SHP77 treated with DMSO at 0.1 percent for 48 hours (cell line): ENCODE data around the gene AQR.
"Not testable (repeated sequence)": the region's sequence is repeated elsewhere in the genome, so short reads cannot be mapped to it uniquely, and the experiment has no call there.

ENCODE experiments used
- DNase-seq: peaks from one replicate; lab custom pipeline; 2025; lab: John Stamatoyannopoulos, UW

The AQR gene

DNA sequence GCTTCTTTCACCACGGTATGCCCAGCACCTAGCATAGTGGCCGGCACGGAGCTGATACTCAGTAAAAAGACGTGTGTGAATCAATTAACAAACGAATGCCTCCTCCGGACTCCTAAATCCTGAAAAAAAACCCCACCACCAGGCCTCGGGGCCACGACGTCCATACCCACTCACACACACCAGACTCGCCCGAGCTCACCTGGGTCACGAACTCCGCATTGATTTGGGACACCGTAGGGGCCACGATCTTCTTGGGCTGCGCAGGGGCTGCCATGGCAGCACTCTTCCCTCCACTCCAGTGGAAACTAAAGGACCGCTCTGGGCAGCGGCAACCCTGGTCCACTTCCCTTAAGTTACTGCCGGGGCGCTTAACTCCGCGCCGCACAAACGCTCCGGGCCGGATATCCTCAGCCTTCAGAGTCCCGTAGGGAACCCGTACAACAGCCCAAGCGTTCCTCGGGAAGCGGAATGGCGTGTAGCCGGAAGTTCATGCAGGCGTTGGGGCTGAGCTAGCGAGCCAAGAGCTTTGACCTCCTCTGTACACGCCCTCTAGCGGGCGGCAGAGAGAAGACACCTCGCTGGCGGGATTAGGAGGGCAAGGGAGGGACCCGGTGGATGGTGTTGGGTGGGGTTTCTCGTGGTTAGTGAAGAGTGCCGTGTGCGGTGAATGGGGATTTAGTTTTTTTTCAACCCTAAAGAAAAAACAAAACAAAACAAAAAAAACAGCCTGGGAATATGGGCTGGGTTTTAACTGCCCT, at the start of gene AQR:
TSS of gene AQR (minus strand) at position 403 of the 758 bp plus-strand sequence. CDS start at position 274, 129 bp downstream.
- peak; percentile 93 for DNase-seq

GRCh38 chr15:35014241-35014640, 44.7 kb upstream of the AQR start:
- no peak for DNase-seq

- DNase-seq = no peak
Measured at GRCh38 chr15:35013370-35013769, 43.8 kb upstream of the AQR start.

GRCh38 chr15:35007397-35007796, 37.9 kb upstream of the AQR start:
- DNase-seq = no peak

DNA sequence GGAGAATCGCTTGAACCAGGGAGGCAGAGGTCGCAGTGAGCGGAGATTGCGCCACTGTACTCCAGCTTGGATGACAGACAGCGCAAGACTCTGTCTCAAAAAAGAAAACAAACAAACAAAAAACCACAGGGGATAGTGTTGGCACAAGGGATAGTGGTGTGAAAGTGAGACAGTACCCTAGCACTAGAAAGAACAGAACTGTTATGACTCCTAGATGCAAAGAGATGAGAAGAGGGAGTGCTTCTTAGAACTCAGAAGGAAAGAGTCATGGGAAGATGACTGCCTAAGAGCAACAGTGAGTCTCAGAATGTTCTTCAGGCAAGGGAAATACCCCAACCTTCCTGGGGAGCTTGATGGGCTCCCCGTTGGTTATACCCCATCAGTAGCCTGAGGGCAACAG, 36.4 kb upstream of the AQR start:
- DNase-seq = no peak

GRCh38 chr15:35003928-35004327, 34.4 kb upstream of the AQR start:
- no peak for DNase-seq

DNA sequence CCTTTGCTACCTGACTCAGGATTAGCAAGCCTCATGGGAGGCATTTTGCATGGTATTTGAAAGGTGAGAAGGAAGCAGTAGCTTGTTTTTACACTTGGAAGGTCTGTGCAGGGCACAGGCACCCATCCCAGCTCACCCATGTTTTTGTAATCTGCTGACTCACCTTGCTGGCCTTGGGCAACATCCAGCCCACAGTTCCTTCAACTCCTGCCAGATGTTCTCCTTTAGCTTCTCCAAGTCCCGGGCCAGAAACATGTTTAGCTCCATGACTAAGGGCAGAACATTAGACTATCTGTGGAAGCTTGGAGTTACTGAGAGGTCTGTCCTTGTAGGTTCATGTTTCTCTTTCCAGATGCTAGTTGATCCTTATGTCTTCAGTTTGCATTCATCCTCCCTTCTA, 31.0 kb upstream of the AQR start:
- no peak for DNase-seq

DNA sequence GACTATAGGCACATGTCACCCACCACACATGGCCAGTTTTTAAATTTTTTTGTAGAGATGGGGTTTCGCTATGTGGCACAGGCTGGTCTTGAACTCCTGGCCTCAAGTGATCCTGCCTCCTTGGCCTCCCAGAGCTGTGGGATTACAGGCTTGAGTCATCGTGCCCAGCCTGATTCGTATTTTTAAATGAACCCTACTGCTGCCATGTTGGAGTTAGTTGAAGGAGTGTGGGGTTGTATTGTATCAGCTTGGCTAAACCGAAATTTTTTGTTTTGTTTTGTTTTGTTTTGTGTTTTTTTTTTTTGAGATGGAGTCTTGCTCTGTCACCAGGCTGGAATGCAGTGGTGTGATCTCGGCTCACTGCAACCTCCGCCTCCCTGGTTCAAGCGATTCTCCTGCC, 30.4 kb upstream of the AQR start:
- DNase-seq = no peak

- DNase-seq = no peak
Measured at GRCh38 chr15:34994925-34995324, 25.4 kb upstream of the AQR start.

GRCh38 chr15:34993877-34994276, 24.3 kb upstream of the AQR start:
- DNase-seq = no peak

DNA sequence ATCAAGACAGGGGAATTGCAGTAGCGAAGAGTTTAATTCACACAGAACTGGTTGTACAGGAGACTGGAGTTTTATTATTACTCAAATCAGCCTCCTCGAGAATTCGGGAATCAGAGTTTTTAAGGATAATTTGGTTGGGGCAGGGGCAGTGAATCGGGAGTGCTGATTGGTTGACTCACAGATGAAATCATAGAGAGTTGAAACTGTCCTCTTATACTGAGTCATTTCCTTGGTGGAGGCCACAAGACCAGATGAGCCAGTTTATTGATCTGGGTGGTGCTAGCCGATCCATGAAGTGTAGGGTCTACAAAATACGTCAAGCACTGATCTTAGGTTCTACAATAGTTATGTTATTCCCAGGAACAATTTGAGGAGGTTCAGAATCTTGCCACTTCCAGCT, 23.9 kb upstream of the AQR start:
- no peak for DNase-seq

DNA sequence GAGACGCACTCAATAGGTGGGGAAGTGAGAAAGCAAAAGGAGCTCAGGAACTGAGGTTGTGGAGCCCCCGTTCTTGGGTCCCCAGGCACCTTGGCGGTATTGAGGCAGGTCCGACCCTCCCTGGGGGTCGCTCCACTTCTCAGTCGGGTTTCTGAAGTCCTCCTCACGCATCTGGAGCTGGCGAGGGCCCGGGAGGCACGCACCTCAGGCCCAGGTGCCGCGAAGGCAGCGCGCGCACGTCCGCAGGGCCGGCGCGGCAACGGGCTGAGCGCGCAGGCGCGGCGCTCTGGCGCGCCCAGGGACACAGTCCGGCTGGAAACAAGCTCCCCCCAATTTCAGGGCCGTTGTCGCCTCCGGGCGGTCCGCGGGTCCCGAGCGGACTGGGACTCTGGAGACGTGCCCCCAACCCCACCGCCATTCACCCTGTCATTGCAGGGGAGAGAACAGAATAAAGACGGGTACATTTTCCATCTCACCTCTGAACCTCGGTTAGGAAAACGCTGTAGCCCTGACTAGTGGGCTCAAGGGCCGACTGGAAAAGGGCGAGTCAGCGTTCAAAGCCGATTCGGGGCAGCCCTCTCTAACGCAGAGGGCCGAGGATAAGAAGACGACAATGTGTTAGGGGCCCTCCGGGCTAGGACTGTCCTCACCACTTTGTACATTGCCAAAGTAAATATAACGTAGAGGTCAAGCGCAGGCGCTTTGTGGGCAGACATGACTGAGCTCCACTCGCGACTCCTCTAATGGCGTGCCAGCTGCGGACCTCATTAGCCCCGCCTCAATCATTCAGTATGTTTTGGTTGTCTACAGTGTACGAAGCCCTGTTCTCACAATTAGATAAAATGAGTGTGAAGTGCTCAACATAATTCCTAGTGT, 18.7 kb upstream of the AQR start, which contains the start of gene ZNF770:
TSS of gene ZNF770 (minus strand) at position 261 of the 876 bp plus-strand sequence. CDS start 4,853 bp downstream, outside the sequence.
- peak; percentile 55 for DNase-seq

GRCh38 chr15:34987609-34988026, 18.1 kb upstream of the AQR start:
- DNase-seq = no peak

- no peak for DNase-seq
Measured at GRCh38 chr15:34986771-34987480, 17.4 kb upstream of the AQR start.

- no peak for DNase-seq
Measured at GRCh38 chr15:34986326-34986725, 16.8 kb upstream of the AQR start.

- DNase-seq = no peak
Measured at GRCh38 chr15:34984889-34985630, 15.5 kb upstream of the AQR start.

DNA sequence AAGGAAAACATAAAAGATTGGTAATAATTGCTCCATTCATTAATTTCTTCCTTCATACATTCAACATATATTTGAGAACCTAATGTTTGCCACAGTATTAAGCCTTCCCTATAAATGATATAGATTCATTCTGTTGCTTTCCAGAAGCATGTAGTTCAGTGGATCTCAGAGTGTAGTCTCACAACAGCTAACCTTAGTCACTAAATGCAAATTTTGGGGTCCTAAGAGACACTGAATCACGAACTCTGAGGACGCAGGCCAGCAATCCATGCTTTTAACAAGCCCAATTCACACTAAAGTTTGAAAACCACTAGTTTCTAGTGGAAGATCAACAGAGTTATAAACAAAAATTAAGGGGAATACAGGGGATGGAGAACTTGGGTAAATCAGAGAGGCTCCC, 7.2 kb upstream of the AQR start:
- DNase-seq = no peak

DNA sequence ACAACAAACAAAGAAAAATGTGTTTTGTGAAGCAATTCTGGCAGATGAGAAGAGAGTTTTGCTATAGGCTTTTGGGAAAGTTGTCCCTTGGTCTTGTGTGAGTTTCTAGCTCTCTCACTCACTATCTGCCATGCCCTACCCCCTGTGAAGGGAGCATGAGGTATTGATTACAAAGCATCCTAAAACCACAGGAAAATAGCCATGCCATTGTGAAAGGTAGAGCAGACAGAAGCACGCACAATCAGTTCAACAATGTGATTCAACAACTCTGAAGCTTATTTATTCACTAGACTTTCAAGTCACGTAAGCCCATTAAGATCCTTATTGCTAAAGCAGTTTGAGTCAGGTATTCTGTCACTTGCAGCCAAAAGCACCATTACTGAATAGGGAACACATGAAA, 6.5 kb upstream of the AQR start:
- no peak for DNase-seq

DNA sequence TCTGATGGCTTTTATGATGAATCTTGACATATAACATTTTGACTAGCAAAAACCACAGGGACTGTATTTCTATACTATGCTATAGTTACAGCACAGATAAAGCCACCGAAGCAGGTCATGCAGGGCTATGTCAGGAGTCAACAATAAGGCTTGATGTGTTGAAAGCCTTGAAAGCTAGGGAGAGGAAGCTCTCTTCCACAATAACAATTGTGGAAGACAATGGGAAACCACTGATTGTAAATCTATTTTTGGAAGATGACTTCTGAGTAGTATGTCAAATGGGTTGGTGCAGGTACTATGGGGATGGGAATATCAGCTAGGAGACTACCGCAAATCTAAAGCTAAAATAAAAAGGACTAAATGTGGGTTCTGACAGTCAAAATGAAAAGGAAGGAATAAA, 4.0 kb upstream of the AQR start:
- DNase-seq = no peak

DNA sequence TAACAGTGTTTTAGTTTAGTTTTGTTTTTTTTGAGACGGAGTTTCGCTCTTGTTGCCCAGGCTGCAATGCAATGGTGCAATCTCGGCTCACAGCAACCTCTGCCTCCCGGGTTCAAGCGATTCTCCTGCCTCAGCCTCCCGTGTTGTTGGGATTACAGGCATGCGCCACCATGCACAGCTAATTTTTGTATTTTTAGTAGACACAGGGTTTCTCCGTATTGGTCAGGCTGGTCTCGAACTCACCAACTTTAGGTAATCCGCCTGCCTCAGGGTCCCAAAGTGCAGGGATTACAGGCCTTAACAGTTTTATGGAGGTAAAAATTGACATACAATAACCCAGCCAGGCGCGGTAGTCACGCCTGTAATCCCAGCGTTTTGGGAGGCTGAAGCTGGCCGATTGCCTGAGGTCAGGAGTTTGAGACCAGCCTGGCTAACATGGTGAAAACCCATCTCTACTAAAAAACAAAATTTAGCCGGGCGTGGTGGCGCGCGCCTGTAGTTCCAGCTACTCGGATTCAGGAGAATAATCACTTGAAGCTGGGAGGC, 629 bp upstream of the AQR start:
- not testable (repeated sequence) for DNase-seq

GRCh38 chr15:34964277-34964676, 5.3 kb downstream of the AQR start:
- DNase-seq = no peak
